ENCODE data around the gene ICOS. TPM values are rescaled to one million over a fixed set of nuclear protein-coding genes. Genes with fewer than 3 reads are reported as not detected.

ICOS gene
- total and polyA plus RNA-seq, 2 donors (not counting 3 experiments of a cell fraction or from before 2014, with no cell fraction given): not detected

DNA sequence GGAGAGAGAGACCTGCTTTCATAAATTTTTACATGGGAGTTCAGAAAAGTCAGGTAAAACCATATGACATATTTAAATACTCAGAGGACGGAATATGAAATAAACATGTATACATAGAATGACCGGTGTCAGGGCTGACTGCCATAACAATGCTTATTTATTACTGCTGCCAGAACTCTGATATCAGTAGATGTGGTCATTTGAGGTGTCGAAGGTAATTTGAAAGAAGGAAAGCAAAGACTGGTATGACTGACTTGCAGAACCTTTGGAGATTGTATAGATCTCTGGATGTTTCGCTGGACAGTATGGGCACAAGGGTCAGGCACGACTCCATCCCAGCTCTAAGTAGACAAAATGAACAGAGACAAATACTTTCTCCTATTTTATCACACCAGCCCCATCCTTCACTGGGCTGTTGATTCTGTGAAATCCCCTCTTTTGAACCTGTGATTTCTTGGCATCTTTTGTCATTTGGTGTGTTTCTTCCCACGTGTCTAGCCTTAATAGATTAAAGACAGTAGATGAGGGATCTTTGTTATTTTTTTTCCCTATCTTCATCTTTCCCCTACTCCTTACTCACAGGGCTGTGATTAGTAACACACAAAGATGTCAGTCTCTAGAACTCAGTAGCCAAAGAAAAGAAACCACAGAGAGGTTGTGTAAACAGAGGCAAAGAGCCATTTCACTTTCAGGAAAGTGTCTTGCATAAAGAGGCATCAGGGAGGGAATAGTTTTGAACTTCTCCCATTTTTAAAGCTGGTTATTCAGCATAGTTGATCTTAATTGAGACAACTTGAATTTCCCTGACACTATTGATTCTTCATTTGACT is 61.6 kb downstream of the ICOS start:
- no peak overlapping the region for H3K4me3 ChIP-seq (replicated peaks in 1 of 3; ENCODE audit: insufficient read depth in 1 of 3, low read depth in 1 of 3, low read length in 3 of 3)
- FAIRE-seq: no peak
- intact Hi-C loops (cut with micrococcal nuclease) (no loop called here), dilution Hi-C loops (cut with MboI; ENCODE audit: extremely low pct_ligation_motif_present, low sequenced_read_pairs) (no loop called here)
- H3K79me2 ChIP-seq (ENCODE audit: control insufficient read depth, insufficient read depth, low read length): no peaks in the 10 kb centered on the region
- H3K9me3 ChIP-seq (replicated peaks; ENCODE audit: control insufficient read depth, insufficient read depth, low read length): no peaks in the 10 kb centered on the region
- no peaks in the 10 kb centered on the region for H3K36me3 ChIP-seq (ENCODE audit: control insufficient read depth in 2 of 2, extremely low read depth in 1 of 2, insufficient read depth in 2 of 2, low read length in 2 of 2)
- no peak overlapping the region for H2AFZ ChIP-seq (ENCODE audit: low read depth, low read length)
- no TSS peak for BruUV-seq (replicated peaks)
- no peaks in the 10 kb centered on the region for H3K4me1 ChIP-seq (ENCODE audit: control insufficient read depth, extremely low read depth, insufficient read depth, low read length)
- H3K9ac ChIP-seq (replicated peaks; ENCODE audit: extremely low read depth, insufficient read depth, low read length): no peak overlapping the region
- no peak for DNase-seq (ENCODE audit: low read depth, low spot score)
- TF ChIP-seq POLR2A (IDR thresholded peaks at IDR 0.05; ENCODE audit: low read depth, low read length) (no peak), POLR2AphosphoS5 (IDR thresholded peaks at IDR 0.05; ENCODE audit: insufficient read depth, low read depth, low read length) (no peak), GATA2 (IDR thresholded peaks at IDR 0.05; ENCODE audit: insufficient read depth, insufficient read length, low read depth, low read length) (no peak), FOS (IDR thresholded peaks at IDR 0.05; ENCODE audit: borderline replicate concordance, insufficient read depth, low read length) (no peak), MYC (IDR thresholded peaks at IDR 0.05; ENCODE audit: low read depth, low read length) (no peak), JUN (IDR thresholded peaks at IDR 0.05; ENCODE audit: borderline replicate concordance, insufficient read depth, insufficient read length, low read depth) (no peak)
- TF ChIP-seq, protein P1, sequence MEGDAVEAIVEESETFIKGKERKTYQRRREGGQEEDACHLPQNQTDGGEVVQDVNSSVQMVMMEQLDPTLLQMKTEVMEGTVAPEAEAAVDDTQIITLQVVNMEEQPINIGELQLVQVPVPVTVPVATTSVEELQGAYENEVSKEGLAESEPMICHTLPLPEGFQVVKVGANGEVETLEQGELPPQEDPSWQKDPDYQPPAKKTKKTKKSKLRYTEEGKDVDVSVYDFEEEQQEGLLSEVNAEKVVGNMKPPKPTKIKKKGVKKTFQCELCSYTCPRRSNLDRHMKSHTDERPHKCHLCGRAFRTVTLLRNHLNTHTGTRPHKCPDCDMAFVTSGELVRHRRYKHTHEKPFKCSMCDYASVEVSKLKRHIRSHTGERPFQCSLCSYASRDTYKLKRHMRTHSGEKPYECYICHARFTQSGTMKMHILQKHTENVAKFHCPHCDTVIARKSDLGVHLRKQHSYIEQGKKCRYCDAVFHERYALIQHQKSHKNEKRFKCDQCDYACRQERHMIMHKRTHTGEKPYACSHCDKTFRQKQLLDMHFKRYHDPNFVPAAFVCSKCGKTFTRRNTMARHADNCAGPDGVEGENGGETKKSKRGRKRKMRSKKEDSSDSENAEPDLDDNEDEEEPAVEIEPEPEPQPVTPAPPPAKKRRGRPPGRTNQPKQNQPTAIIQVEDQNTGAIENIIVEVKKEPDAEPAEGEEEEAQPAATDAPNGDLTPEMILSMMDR (IDR thresholded peaks at IDR 0.05; ENCODE audit: extremely low read depth in 1 of 2, insufficient read depth in 1 of 2, low read depth in 1 of 2, low read length in 2 of 2): no peak
- TF ChIP-seq, protein P2, sequence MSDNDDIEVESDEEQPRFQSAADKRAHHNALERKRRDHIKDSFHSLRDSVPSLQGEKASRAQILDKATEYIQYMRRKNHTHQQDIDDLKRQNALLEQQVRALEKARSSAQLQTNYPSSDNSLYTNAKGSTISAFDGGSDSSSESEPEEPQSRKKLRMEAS (IDR thresholded peaks at IDR 0.05; ENCODE audit: insufficient read depth, insufficient read length): no peak
- CTCF ChIA-PET: no interaction called here
- no peak overlapping the region for H3K4me2 ChIP-seq (ENCODE audit: insufficient read depth, low read length)
- H3K27me3 ChIP-seq (ENCODE audit: control insufficient read depth in 2 of 2, insufficient read depth in 2 of 2, low read length in 2 of 2): peaks cover 22 to 29% of the 10 kb centered on the region in 2 experiments
- no peak overlapping the region for H3K27ac ChIP-seq (ENCODE audit: insufficient read depth, low read depth, low read length)
- POLR2A ChIA-PET: no interaction called here
- no peaks in the 10 kb centered on the region for H3K9me1 ChIP-seq (replicated peaks; ENCODE audit: control insufficient read depth, extremely low read depth, insufficient read depth, low read length)
- no peaks in the 10 kb centered on the region for H4K20me1 ChIP-seq (replicated peaks; ENCODE audit: control insufficient read depth, extremely low read depth, insufficient read depth, low read length)
